GM18951 (cell line): ENCODE measurements around the gene PSMA4.
A peak's percentile ranks its signal among the peaks of the same experiment; 100 is the strongest.

ENCODE experiments used
- POLR2A ChIP-seq: IDR thresholded peaks from 4 replicates; pipeline ENCODE4 v1.6.1; 2011; ENCODE audit warnings: mild to moderate bottlenecking; ENCODE audit not compliant: insufficient read length, insufficient read depth; ENCODE audit errors: extremely low read depth
- in situ Hi-C: fragments of 300-500 bp; cut with MboI; formaldehyde crosslinking; loops from one replicate; pipeline ENCODE4 v1.12.0; 2022; ENCODE audit warnings: low sequenced_read_pairs, mixed read lengths, inconsistent platforms; ENCODE audit not compliant: unreplicated experiment

The PSMA4 gene

GRCh38 chr15:78565097-78565950, 25.1 kb downstream of the PSMA4 start, which contains the start of gene CHRNA5:
CHRNA5 (plus strand) TSS chr15:78565520; CDS start chr15:78565720, 200 bp downstream.
- in situ Hi-C loops, result no loop called here
- peak; percentile 76 for TF ChIP-seq POLR2A

- in situ Hi-C loops, result no loop called here
- no peak for TF ChIP-seq POLR2A
Measured at GRCh38 chr15:78565951-78566774, 25.9 kb downstream of the PSMA4 start.

- TF ChIP-seq POLR2A, result no peak
- in situ Hi-C loops, result no loop called here
Measured at GRCh38 chr15:78567531-78567930, 27.3 kb downstream of the PSMA4 start.

GRCh38 chr15:78570710-78571109, 30.5 kb downstream of the PSMA4 start:
- TF ChIP-seq POLR2A, result no peak
- in situ Hi-C loops, result no loop called here

- in situ Hi-C loops, result no loop called here
- no peak for TF ChIP-seq POLR2A
Measured at GRCh38 chr15:78571382-78571781, 31.1 kb downstream of the PSMA4 start.

- in situ Hi-C loops, result no loop called here
- TF ChIP-seq POLR2A, result no peak
Measured at GRCh38 chr15:78573416-78573815, 33.2 kb downstream of the PSMA4 start.

GRCh38 chr15:78574944-78575343, 34.7 kb downstream of the PSMA4 start:
- in situ Hi-C loops, result no loop called here
- TF ChIP-seq POLR2A, result no peak

GRCh38 chr15:78597583-78597982, 57.3 kb downstream of the PSMA4 start:
- TF ChIP-seq POLR2A, result no peak
- in situ Hi-C loops, result no loop called here

- in situ Hi-C loops, result no loop called here
- no peak for TF ChIP-seq POLR2A
Measured at GRCh38 chr15:78598348-78598747, 58.1 kb downstream of the PSMA4 start.

- TF ChIP-seq POLR2A, result no peak
- in situ Hi-C loops, result no loop called here
Measured at GRCh38 chr15:78599189-78599588, 58.9 kb downstream of the PSMA4 start.
